Panc1 (cell line): ENCODE results near the gene CPT1B.

Source experiments
- CTCF ChIP-seq: fragments of 450-650 bp; IDR thresholded peaks from 2 replicates; pipeline ENCODE4 v1.5.1; 2017; ENCODE audit warnings: mild to moderate bottlenecking
- POLR2AphosphoS5 ChIP-seq: IDR thresholded peaks from 2 replicates; pipeline ENCODE4 v1.6.1; 2012; ENCODE audit warnings: mild to moderate bottlenecking, low read depth, low read length, moderate library complexity
- REST ChIP-seq, 2 experiments: IDR thresholded peaks; 2 replicates each; pipeline ENCODE4 v1.6.1; 2011 to 2012; ENCODE audit warnings: low read depth in 2 of 2, control low read depth in 1 of 2, low read length in 1 of 2, mild to moderate bottlenecking in 1 of 2, moderate library complexity in 1 of 2; ENCODE audit not compliant: insufficient read depth in 1 of 2
- SIN3A ChIP-seq: IDR thresholded peaks from 2 replicates; pipeline ENCODE4 v1.6.1; 2012; ENCODE audit warnings: low read depth, mild to moderate bottlenecking, low read length, moderate library complexity, borderline replicate concordance; ENCODE audit not compliant: insufficient read depth
- TCF7L2 ChIP-seq: IDR thresholded peaks from 2 replicates; pipeline ENCODE4 v1.6.1; 2011; ENCODE audit warnings: mild to moderate bottlenecking, low read depth, low read length, inconsistent platforms

DNA sequence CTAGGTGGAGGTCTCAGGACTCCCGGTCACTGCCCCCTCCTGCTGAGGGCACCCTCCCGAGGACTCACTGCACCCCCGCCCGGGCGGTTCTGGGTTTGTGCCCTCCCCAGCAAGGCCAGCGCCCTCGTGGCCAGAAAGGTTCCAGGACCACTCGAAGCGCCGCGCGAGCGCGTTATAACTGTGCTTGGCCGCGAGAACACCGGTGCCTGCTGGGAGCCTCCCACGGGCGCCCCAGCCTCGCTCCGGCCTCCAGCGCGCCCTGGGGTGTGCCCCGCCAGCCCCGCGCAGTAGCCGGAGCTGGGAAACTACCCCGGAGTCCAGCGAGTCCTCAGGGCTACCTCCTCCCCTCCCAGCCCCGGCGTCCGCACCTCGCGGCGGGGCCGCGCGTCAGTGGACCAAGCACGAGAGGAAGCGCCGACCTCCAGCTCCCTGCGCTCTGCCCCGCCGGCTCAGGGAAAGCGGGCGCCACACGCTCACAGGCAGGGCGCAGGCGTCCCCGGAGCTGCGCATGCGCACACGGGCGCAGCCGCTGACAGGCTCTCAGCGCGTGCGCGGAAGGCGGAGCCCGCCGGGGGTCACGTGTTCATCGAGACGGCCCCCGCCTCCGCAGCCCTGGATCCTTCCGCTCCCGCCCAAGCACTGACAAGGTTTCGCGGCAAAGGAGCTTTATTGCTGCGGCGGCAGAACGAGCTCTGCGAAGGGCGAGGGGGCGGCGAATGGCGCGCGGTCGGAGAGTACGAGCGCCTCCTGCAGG, 52.9 kb downstream of the CPT1B start, which contains the start of gene SCO2:
- no peak for TF ChIP-seq REST (IDR thresholded peaks at IDR 0.05; ENCODE audit: insufficient read depth in 1 of 2, low read depth in 2 of 2, low read length in 1 of 2)
- no peak for TF ChIP-seq CTCF
- TF ChIP-seq POLR2AphosphoS5 = peak; percentile 39
- TF ChIP-seq SIN3A = no peak; the same call in 1 of the 2 replicates
- TF ChIP-seq TCF7L2 = no peak
